ENCODE measurements around the gene MUC4. TPM values are rescaled to one million over a fixed set of nuclear protein-coding genes. Genes with fewer than 3 reads are reported as not detected.
A peak's percentile ranks its signal among the peaks of the same experiment; 100 is the strongest.

Gene MUC4
- polyA plus RNA-seq, 3 donors = not detected

GRCh38 chr3:195703776-195704175 lies 108.0 kb downstream of the MUC4 start:
- no peaks in the 10 kb centered on the region for H3K27me3 ChIP-seq (ENCODE audit: control insufficient read depth in 2 of 2, insufficient read depth in 2 of 2, low read length in 2 of 2)
- no peak for TF ChIP-seq CTCF (IDR thresholded peaks at IDR 0.05)
- Mint-ChIP-seq H3K36me3 (peaks cover 3% of the 10 kb centered on the region in 2 donors), H3K9me3 (peaks cover 0 to 2% (median 0%) of the 10 kb centered on the region in 7 donors), H3K4me1 (no peaks in the 10 kb centered on the region), H3K27me3 (ENCODE audit: low read depth in 3 of 3) (peaks cover 0 to 7% (median 2%) of the 10 kb centered on the region in 3 donors), H3K4me3 (no peak overlapping the region), H3K27ac (no peak overlapping the region)
- no peaks in the 10 kb centered on the region for H3K79me2 ChIP-seq (ENCODE audit: insufficient read depth, low read length)
- WGBS (ENCODE audit: insufficient coverage) = 100% methylated on average over 2 of the region's 5 CpGs
- no peaks in the 10 kb centered on the region for H3K4me1 ChIP-seq (ENCODE audit: control insufficient read depth in 1 of 2, insufficient read depth in 2 of 2, low read length in 2 of 2)
- DNase-seq = no peak
- intact Hi-C loops (cut with micrococcal nuclease) = no loop called here
- H3K9ac ChIP-seq (ENCODE audit: insufficient read depth, low read length, poor library complexity, severe bottlenecking) = no peak overlapping the region
- no peak overlapping the region for H3K27ac ChIP-seq (ENCODE audit: low read depth in 1 of 2, low read length in 2 of 2)
- H3K4me3 ChIP-seq (replicated peaks in 1 of 3; ENCODE audit: low read depth in 2 of 3, low read length in 3 of 3) = no peak overlapping the region
- H4K20me1 ChIP-seq (ENCODE audit: insufficient read depth, low read length) = no peaks in the 10 kb centered on the region
- H3K4me2 ChIP-seq (replicated peaks; ENCODE audit: extremely low read depth, low read length, poor library complexity, severe bottlenecking) = no peak overlapping the region
- H3K9me3 ChIP-seq (replicated peaks in 1 of 2; ENCODE audit: control insufficient read depth in 1 of 2, insufficient read depth in 1 of 2, low read length in 2 of 2) = no peaks in the 10 kb centered on the region
- peaks cover 2 to 6% of the 10 kb centered on the region in 2 donors for H3K36me3 ChIP-seq (replicated peaks in 1 of 2; ENCODE audit: control insufficient read depth in 1 of 2, insufficient read depth in 2 of 2, low read length in 2 of 2)
- H2AFZ ChIP-seq (ENCODE audit: insufficient read depth, low read depth, low read length, poor library complexity, severe bottlenecking) = no peak overlapping the region

- Histone ChIP-seq H3K4me3 (replicated peaks in 1 of 3; ENCODE audit: low read depth in 2 of 3, low read length in 3 of 3) (no peak overlapping the region), H3K27ac (ENCODE audit: low read depth in 1 of 2, low read length in 2 of 2) (no peak overlapping the region), H3K4me2 (replicated peaks; ENCODE audit: extremely low read depth, low read length, poor library complexity, severe bottlenecking) (no peak overlapping the region), H3K9ac (ENCODE audit: insufficient read depth, low read length, poor library complexity, severe bottlenecking) (no peak overlapping the region), H3K79me2 (ENCODE audit: insufficient read depth, low read length) (no peaks in the 10 kb centered on the region), H3K36me3 (replicated peaks in 1 of 2; ENCODE audit: control insufficient read depth in 1 of 2, insufficient read depth in 2 of 2, low read length in 2 of 2) (peaks cover 10 to 25% of the 10 kb centered on the region in 2 donors), H2AFZ (ENCODE audit: insufficient read depth, low read depth, low read length, poor library complexity, severe bottlenecking) (no peak overlapping the region), H4K20me1 (ENCODE audit: insufficient read depth, low read length) (no peaks in the 10 kb centered on the region), H3K4me1 (ENCODE audit: control insufficient read depth in 1 of 2, insufficient read depth in 2 of 2, low read length in 2 of 2) (no peaks in the 10 kb centered on the region), H3K27me3 (ENCODE audit: control insufficient read depth in 2 of 2, insufficient read depth in 2 of 2, low read length in 2 of 2) (no peaks in the 10 kb centered on the region), H3K9me3 (replicated peaks in 1 of 2; ENCODE audit: control insufficient read depth in 1 of 2, insufficient read depth in 1 of 2, low read length in 2 of 2) (no peaks in the 10 kb centered on the region)
- peaks cover 18 to 26% of the 10 kb centered on the region in 2 donors for H3K36me3 Mint-ChIP-seq
- H3K27me3 Mint-ChIP-seq (ENCODE audit: low read depth in 3 of 3) = peaks cover 0 to 2% (median 2%) of the 10 kb centered on the region in 3 donors
- WGBS (ENCODE audit: insufficient coverage) = 93% methylated on average over 7 of the region's 9 CpGs
- intact Hi-C loops (cut with micrococcal nuclease) = no loop called here
- no peak for DNase-seq
- peaks cover 2% of the 10 kb centered on the region for H3K4me1 Mint-ChIP-seq
- no peak for TF ChIP-seq CTCF (IDR thresholded peaks at IDR 0.05)
- H3K9me3 Mint-ChIP-seq = peaks cover 0 to 2% (median 0%) of the 10 kb centered on the region in 7 donors
- no peak overlapping the region for H3K4me3 Mint-ChIP-seq
- peak overlapping the region in 1 of 7 donors; percentile 33 for H3K27ac Mint-ChIP-seq
Measured at GRCh38 chr3:195701042-195701915, 110.5 kb downstream of the MUC4 start.

Data from CD14-positive monocyte (primary cell).